IPS-NIHi11 (cell line): ENCODE results near the gene GPX5.
"Not testable (repeated sequence)": the region's sequence is repeated elsewhere in the genome, so short reads cannot be mapped to it uniquely, and the experiment has no call there.

Source experiments
- DNase-seq: peaks from one replicate; pipeline ENCODE4 v3.0.0; 2012; ENCODE audit warnings: mixed read lengths, low spot score

GPX5 gene

GRCh38 chr6:28512387-28512786 lies 13.3 kb upstream of the GPX5 start:
- DNase-seq: not testable (repeated sequence)

- DNase-seq: no peak
Observed at GRCh38 chr6:28515676-28516075, 10.0 kb upstream of the GPX5 start, which contains the start of gene GPX6. TSS of gene GPX6 (minus strand) at chr6:28515793. CDS start at chr6:28515743, 50 bp downstream.

- DNase-seq: no peak
Observed at GRCh38 chr6:28517964-28518363, 7.7 kb upstream of the GPX5 start.

- no peak for DNase-seq
Observed at GRCh38 chr6:28522594-28523240, 3.0 kb upstream of the GPX5 start.

DNA sequence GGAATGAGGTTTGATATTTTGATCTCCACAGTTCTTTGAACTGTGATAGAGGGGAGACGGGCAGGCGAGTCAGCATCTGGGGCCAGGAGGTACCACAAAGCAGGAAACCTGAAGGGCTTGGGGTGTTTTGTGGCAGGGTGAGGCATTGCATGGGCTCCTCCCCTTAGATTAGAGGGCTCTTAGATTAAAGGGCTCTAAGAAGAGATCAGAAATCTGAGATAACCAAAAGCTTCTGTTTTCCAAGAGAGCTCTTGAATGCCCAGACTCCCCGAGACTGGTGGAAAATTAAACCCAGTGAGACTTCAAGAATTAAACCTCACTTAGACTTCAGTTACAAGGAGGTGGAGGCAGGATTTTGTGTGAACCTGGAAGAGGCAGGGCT lies 2.4 kb upstream of the GPX5 start:
- DNase-seq: peak; percentile 29

- DNase-seq: no peak
Observed at GRCh38 chr6:28530777-28531176, 5.1 kb downstream of the GPX5 start.

GRCh38 chr6:28531479-28532128 lies 5.9 kb downstream of the GPX5 start:
- peak; percentile 42 for DNase-seq

- DNase-seq: no peak
Observed at GRCh38 chr6:28534306-28534705, 8.6 kb downstream of the GPX5 start.

- no peak for DNase-seq
Observed at GRCh38 chr6:28534875-28535274, 9.2 kb downstream of the GPX5 start.

GRCh38 chr6:28537065-28537464 lies 11.4 kb downstream of the GPX5 start:
- peak; percentile 40 for DNase-seq

- peak; percentile 40 for DNase-seq
Observed at GRCh38 chr6:28537509-28538140, 11.9 kb downstream of the GPX5 start.

DNA sequence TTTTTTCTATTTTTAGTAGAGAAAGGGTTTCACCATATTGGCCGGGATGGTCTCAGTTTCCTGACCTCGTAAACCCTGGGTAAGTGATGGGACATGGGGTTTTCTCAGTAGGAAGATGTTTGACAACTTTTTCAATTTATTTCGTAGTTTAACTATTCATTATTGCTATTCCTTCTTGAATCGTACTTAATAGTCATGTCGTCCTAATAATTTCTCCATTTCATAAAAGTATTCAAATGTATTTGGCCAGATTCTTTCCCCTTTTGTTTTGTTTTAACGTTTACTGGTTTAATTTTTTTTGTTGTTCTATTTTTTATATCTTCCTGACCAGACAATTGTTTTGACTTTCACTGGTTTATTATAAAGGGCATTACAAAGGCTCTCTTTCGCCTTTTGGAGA lies 16.3 kb downstream of the GPX5 start:
- DNase-seq: no peak

GRCh38 chr6:28542440-28543296 lies 17.0 kb downstream of the GPX5 start:
- peak; percentile 76 for DNase-seq

- peak; percentile 31 for DNase-seq
Observed at GRCh38 chr6:28543651-28544610, 18.2 kb downstream of the GPX5 start.

DNA sequence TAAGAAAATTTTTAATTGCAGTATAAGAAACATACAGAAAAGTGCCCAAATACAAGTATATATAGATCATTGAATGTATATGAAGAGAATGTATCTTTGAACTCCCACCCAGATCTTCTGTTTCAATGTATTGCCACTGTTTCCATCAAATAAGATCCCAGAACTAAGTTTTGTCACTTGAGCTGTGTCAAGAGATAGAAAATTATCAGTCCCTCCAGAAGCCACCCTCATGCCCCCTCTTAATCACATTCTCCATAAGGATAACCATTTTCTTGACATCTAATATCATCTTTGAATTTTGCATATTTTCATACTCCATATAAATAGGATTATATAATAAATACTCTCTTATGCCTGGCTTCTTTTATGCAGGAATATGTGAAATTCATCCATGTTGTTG lies 20.3 kb downstream of the GPX5 start:
- DNase-seq: no peak

GRCh38 chr6:28547003-28547402 lies 21.3 kb downstream of the GPX5 start:
- not testable (repeated sequence) for DNase-seq

GRCh38 chr6:28551891-28552666 lies 26.4 kb downstream of the GPX5 start:
- no peak for DNase-seq

- DNase-seq: no peak
Observed at GRCh38 chr6:28553384-28553985, 27.8 kb downstream of the GPX5 start.

- no peak for DNase-seq
Observed at GRCh38 chr6:28553986-28554881, 28.6 kb downstream of the GPX5 start.
